Body of pancreas (tissue), 4 donors: ENCODE results near the gene RTN3. TPM values are rescaled to one million over a fixed set of nuclear protein-coding genes. Genes with fewer than 3 reads are reported as not detected.
"Not testable (repeated sequence)": the region's sequence is repeated elsewhere in the genome, so short reads cannot be mapped to it uniquely, and the experiment has no call there.

Source experiments
- ATAC-seq: fragments of 150-250 bp; one replicate; pipeline ENCODE4 v1.9.1; 2016
- DNase-seq, 4 donors: peaks; one replicate each; pipeline ENCODE4 v3.0.0-alpha.2; 2019
- H3K27ac ChIP-seq, 4 donors: fragments of 200-600 bp; sonication (generic); 1 replicate in 3 of 4; 2 replicates in 1 of 4; pipeline versions ENCODE4 v1.5.1 to v1.6.1; 2016 to 2019; ENCODE audit warnings: mild to moderate bottlenecking in 1 of 4, mixed read lengths in 1 of 4, moderate library complexity in 1 of 4
- H3K27me3 ChIP-seq, 2 donors: fragments of 200-600 bp; sonication (generic); one replicate each; pipeline ENCODE4 v1.6.0; 2016; ENCODE audit warnings: mild to moderate bottlenecking in 1 of 2
- H3K36me3 ChIP-seq, 2 donors: fragments of 200-600 bp; sonication (generic); replicated peaks in 1 of 2; 2 replicates each; pipeline ENCODE4 v1.5.1; 2016; ENCODE audit warnings: low read depth in 2 of 2; ENCODE audit not compliant: insufficient read depth in 1 of 2
- H3K4me1 ChIP-seq: fragments of 200-600 bp; sonication (generic); one replicate; pipeline ENCODE4 v1.6.0; 2016
- H3K4me3 ChIP-seq, 2 donors: fragments of 200-600 bp; sonication (generic); 1 replicate in 1 of 2; 2 replicates in 1 of 2; pipeline ENCODE4 v1.5.1; 2016 to 2019
- H3K9me3 ChIP-seq, 3 donors: fragments of 200-600 bp; sonication (generic); 1 replicate in 2 of 3; 2 replicates in 1 of 3; pipeline ENCODE4 v1.5.1; 2016
- POLR2A ChIP-seq, 3 donors: fragments of 450-650 bp; IDR thresholded peaks; one replicate each; pipeline ENCODE4 v1.6.1; 2016; ENCODE audit warnings: antibody characterized with exemption in 3 of 3, mild to moderate bottlenecking in 2 of 3
- WGBS, 2 donors: methylation state at CpG; one replicate each; pipeline ENCODE4 v1.1.5; 2017; 5-methylcytosine and 5-hydroxymethylcytosine counted together
- intact Hi-C: fragments of 100-400 bp; cut with DNase I; formaldehyde crosslinking; loops from one replicate; pipeline ENCODE4 v1.15.1; 2023
- total RNA-seq, 2 donors: library from RNA; depleted of rRNA; stranded (reverse); fragments of >200 nt; gene quantifications; one replicate each; pipeline ENCODE4 v1.1.0, GENCODE V29; 2016
- TF ChIP-seq, protein P1 (sequence below), 7 experiments: fragments of 450-650 bp in 4 of 7; fragments of 200-600 bp in 3 of 7; sonication (generic) in 3 of 7; IDR thresholded peaks; one replicate each; pipeline ENCODE4 v1.5.1; 2016 to 2019; ENCODE audit warnings: antibody characterized with exemption in 7 of 7

The RTN3 gene
- total RNA-seq, 2 donors from 2014 or later, result 62.8 to 63.6 TPM

DNA sequence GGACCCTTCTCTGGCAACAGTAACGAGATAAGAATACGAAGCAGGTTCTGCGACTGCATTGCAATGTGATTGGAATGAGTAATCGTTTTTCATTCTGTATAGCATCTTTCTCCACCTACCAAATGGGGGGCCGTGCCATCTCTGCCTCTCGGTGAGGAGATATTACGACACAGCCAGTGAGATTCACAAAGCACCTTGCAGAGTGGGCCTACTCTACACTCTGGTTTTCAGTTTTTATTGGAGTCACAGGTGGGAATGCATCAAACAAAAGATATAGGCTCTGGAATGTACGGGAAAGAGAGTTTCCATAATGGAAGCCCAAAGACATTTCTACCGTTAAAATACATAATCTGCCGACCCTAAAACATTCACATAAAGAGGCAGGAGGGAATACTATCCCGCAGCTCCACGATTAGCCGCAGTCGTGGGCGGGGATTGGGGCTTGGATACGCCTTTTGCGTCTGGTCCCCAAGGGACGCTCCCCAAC is 423 bp upstream of the RTN3 start:
- Histone ChIP-seq H3K4me3 (no peak overlapping the region), H3K4me1 (peaks cover 27% of the 10 kb centered on the region), H3K36me3 (no peaks in the 10 kb centered on the region), H3K9me3 (no peaks in the 10 kb centered on the region), H3K27ac (peak overlapping the region in 3 of 4 donors; percentile 96 to 98 (median 97)), H3K27me3 (no peaks in the 10 kb centered on the region)
- no peak for DNase-seq
- intact Hi-C loops, result no loop called here
- 6 to 7% methylated on average over 18 of the region's 18 CpGs for WGBS, 2 donors
- ATAC-seq, result peak; percentile 0
- TF ChIP-seq POLR2A (IDR thresholded peaks at IDR 0.05), result no peak
- TF ChIP-seq, protein P1, sequence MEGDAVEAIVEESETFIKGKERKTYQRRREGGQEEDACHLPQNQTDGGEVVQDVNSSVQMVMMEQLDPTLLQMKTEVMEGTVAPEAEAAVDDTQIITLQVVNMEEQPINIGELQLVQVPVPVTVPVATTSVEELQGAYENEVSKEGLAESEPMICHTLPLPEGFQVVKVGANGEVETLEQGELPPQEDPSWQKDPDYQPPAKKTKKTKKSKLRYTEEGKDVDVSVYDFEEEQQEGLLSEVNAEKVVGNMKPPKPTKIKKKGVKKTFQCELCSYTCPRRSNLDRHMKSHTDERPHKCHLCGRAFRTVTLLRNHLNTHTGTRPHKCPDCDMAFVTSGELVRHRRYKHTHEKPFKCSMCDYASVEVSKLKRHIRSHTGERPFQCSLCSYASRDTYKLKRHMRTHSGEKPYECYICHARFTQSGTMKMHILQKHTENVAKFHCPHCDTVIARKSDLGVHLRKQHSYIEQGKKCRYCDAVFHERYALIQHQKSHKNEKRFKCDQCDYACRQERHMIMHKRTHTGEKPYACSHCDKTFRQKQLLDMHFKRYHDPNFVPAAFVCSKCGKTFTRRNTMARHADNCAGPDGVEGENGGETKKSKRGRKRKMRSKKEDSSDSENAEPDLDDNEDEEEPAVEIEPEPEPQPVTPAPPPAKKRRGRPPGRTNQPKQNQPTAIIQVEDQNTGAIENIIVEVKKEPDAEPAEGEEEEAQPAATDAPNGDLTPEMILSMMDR (IDR thresholded peaks at IDR 0.05), result no peak

DNA sequence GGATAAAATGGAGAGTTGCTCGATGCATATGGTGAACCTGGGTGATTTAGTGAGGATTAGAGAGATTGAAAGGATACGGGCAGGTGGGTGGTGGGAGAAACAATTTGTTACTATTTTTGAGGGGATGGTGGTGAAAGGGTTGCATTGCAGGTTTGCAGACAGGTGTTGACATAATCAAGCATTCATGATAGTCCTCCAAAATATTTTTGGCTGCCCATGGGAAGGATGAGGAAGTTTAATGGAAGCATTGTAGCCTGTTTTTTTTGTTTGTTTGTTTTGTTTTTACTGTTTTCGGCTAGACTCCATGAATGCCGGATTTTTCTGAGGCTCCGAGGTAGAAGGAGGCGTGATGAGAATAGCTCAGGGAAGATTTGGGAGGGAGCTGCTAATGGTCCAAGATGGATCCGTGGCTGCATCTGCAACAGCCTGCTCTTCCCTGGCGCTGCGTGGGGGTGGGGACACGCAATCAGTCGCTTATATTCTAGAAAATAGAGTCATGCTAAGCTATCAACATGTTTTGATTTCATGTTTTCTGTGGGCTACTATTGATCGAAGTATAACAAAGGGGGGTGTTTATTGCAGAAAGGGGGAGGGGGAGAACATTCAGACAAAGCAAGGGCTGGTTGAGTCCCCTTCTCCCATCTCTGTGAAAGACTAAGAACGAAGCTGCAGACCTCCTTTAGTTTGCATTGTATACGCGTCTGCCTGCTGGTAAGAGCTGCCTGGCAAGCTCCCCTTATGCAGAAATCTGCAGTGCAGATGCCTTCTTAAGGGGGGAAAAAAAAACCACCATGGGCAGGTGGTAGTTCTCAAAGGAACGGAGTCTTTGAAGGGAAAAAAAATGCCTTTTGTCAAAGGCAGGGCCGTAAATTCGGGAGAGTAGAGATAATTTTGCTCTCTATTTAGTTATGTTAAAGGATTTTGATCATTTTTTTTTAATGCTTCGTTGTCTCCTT is 1.0 kb downstream of the RTN3 start:
- H3K4me3 ChIP-seq, result peak overlapping the region; percentile 76 to 78
- no peaks in the 10 kb centered on the region for H3K36me3 ChIP-seq
- TF ChIP-seq, protein P1 (IDR thresholded peaks at IDR 0.05), result peak in 5 of 7 experiments; percentile 26 to 78 (median 49)
- no peak for TF ChIP-seq POLR2A (IDR thresholded peaks at IDR 0.05)
- H3K9me3 ChIP-seq, result no peaks in the 10 kb centered on the region
- DNase-seq, result peak; percentile 11 to 50 (median 30)
- intact Hi-C loops, result no loop called here
- no peak for ATAC-seq
- no peaks in the 10 kb centered on the region for H3K27me3 ChIP-seq
- H3K4me1 ChIP-seq, result peaks cover 36% of the 10 kb centered on the region
- peak overlapping the region; percentile 80 to 98 (median 96) for H3K27ac ChIP-seq
- WGBS, 2 donors, result 1 to 2% methylated on average over 19 of the region's 19 CpGs

DNA sequence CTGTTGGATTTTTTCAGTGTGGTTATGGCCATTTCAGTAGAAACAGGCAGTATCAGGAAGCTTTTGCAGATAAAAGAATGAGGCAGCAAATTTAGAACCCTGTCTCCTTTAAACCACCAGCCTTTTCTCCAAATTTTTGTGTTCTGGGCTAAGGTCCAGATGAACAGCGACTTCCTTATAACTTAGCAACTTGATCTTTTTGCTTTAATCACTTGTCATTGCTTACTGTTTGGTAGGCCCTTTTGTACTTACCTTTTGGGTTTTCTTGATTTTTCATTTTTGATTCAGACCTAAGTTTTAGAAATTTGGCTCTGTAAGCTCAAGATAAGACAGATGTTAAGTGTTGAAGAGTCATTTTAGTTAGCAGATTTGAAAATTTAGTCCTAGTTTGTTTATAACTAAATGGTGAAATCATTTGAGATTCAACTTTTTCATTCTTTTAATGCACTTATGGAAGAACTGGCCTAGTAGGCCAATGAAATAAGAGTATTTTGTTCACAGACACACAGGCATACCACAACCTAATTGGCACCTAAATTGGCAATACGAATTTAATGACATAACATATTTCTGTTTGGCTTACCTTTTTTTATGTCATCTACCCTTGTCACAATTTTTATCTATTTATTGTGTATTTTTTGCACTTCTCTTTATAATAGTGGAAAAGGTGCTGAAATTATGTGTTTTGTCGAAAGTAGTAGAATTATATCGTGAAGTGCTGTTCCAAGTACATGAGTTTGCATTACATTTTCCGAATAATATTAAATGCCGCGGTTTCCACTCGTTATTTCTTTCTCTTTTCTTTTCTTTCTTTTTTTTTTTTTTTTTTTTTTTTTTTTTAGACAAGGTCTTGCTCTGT is 2.1 kb downstream of the RTN3 start:
- 69 to 73% methylated on average over 8 of the region's 8 CpGs for WGBS, 2 donors

DNA sequence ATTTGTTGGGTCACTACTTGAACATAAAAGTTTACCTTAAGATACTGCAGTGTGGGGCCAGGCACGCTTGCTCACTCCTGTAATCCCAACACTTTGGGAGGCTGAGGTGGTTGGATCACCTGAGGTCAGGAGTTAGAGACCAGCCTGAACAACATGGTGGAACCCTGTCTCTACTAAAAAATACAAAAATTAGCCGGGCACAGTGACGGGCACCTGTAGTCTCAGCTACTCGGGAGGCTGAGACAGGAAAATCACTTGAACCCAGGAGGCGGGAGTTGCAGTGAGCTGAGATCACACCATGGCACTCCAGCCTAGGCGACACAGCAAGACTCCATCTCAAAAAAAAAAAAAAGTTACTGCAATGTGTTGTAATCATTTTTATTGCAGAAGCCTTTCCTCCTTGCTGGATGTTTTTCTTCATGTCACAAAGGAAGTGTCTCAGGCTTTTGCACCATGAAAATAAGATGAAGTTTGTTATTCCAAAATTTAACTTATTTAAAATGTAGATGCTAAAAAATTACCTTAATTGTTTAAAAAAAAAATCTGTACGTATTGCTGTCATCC is 3.9 kb downstream of the RTN3 start:
- H3K36me3 ChIP-seq, H3K9me3 ChIP-seq, DNase-seq, intact Hi-C loops, ATAC-seq, H3K4me3 ChIP-seq, H3K27ac ChIP-seq, H3K27me3 ChIP-seq: not testable (repeated sequence)
- peaks cover 37% of the 10 kb centered on the region for H3K4me1 ChIP-seq
- WGBS, 2 donors, result 88 to 91% methylated on average over 6 to 7 of the region's 7 CpGs

More for the DNA sequence above, 2.1 kb downstream of the RTN3 start:
- TF ChIP-seq POLR2A (IDR thresholded peaks at IDR 0.05), result no peak
- TF ChIP-seq, protein P1 (IDR thresholded peaks at IDR 0.05), result no peak
- Histone ChIP-seq H3K4me1 (peaks cover 37% of the 10 kb centered on the region), H3K27ac (peak overlapping the region in 3 of 4 donors; percentile 96 to 98 (median 97)), H3K27me3 (no peaks in the 10 kb centered on the region), H3K4me3 (no peak overlapping the region), H3K36me3 (no peaks in the 10 kb centered on the region), H3K9me3 (no peaks in the 10 kb centered on the region)
- intact Hi-C loops, result no loop called here
- peak in 1 of 4 donors; percentile 39 for DNase-seq
- no peak for ATAC-seq
